ENCODE results near the gene CLEC1B. TPM values are rescaled to one million over a fixed set of nuclear protein-coding genes. Genes with fewer than 3 reads are reported as not detected.
"Not testable (repeated sequence)": the region's sequence is repeated elsewhere in the genome, so short reads cannot be mapped to it uniquely, and the experiment has no call there.

The CLEC1B gene
- total and polyA plus RNA-seq, 8 donors: 0.38 to 2.6 (median 1.7) TPM

DNA sequence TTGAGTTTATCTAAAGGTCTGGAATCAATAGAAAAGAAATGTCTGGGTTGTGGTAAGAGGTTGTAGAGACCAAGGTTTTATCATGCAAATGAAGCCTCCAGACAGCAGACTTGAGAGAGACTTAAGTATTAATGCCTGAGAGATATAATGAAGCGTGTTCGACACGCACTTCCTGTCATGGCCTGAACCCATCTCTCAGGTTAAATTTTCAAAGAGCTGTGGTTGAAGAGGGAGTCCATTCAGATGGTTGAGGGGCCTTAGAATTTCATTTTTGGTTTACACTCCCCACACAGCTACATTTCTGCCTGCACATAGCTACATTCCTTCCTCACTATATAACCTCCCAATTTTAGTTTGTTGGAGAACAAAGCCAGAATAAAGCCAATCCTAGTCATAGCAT is 37.8 kb downstream of the CLEC1B start:
- ATAC-seq: no peak
- Histone ChIP-seq H3K27ac (no peak overlapping the region), H3K27me3 (no peaks in the 10 kb centered on the region), H3K9me3 (no peaks in the 10 kb centered on the region), H3K36me3 (no peaks in the 10 kb centered on the region), H3K4me3 (no peak overlapping the region), H3K4me1 (peaks cover 0 to 10% of the 10 kb centered on the region in 2 donors)
- DNase-seq: no peak
- intact Hi-C loops (cut with DNase I): no loop called here
- TF ChIP-seq, protein P1, sequence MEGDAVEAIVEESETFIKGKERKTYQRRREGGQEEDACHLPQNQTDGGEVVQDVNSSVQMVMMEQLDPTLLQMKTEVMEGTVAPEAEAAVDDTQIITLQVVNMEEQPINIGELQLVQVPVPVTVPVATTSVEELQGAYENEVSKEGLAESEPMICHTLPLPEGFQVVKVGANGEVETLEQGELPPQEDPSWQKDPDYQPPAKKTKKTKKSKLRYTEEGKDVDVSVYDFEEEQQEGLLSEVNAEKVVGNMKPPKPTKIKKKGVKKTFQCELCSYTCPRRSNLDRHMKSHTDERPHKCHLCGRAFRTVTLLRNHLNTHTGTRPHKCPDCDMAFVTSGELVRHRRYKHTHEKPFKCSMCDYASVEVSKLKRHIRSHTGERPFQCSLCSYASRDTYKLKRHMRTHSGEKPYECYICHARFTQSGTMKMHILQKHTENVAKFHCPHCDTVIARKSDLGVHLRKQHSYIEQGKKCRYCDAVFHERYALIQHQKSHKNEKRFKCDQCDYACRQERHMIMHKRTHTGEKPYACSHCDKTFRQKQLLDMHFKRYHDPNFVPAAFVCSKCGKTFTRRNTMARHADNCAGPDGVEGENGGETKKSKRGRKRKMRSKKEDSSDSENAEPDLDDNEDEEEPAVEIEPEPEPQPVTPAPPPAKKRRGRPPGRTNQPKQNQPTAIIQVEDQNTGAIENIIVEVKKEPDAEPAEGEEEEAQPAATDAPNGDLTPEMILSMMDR (IDR thresholded peaks at IDR 0.05): no peak

GRCh38 chr12:9960590-9960989 is 38.3 kb downstream of the CLEC1B start:
- peaks cover 0 to 10% of the 10 kb centered on the region in 2 donors for H3K4me1 ChIP-seq
- TF ChIP-seq, protein P1 (IDR thresholded peaks at IDR 0.05): no peak
- DNase-seq (no peak), ATAC-seq (no peak)
- no peak overlapping the region for H3K27ac ChIP-seq
- H3K9me3 ChIP-seq: no peaks in the 10 kb centered on the region
- intact Hi-C loops (cut with DNase I): no loop called here
- no peaks in the 10 kb centered on the region for H3K36me3 ChIP-seq
- H3K4me3 ChIP-seq: no peak overlapping the region
- no peaks in the 10 kb centered on the region for H3K27me3 ChIP-seq

DNA sequence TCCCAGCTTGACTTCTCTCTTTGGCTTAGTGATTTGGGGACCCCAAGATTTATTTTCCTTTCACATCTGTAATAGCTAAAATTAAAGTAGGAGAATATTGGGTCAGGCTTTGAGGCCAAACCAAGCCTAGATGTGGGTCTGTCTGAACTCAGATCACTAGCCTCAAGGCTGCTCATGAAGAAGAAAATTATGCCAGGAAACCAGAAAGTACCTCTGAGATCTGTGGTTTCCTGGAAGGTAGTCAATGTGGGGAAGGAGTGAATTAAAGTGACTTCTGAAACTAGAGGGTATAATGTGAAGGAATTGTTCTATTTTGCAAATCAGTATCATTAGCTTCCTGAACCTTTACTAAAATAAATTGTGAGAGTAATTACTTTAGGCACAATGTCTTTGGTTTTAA is 41.1 kb downstream of the CLEC1B start:
- H3K9me3 ChIP-seq: no peaks in the 10 kb centered on the region
- H3K4me3 ChIP-seq: no peak overlapping the region
- no peaks in the 10 kb centered on the region for H3K27me3 ChIP-seq
- no peak for ATAC-seq
- H3K27ac ChIP-seq: no peak overlapping the region
- TF ChIP-seq, protein P1 (IDR thresholded peaks at IDR 0.05): no peak
- DNase-seq: no peak
- H3K4me1 ChIP-seq: peaks cover 0 to 10% of the 10 kb centered on the region in 2 donors
- intact Hi-C loops (cut with DNase I): no loop called here
- H3K36me3 ChIP-seq: no peaks in the 10 kb centered on the region

DNA sequence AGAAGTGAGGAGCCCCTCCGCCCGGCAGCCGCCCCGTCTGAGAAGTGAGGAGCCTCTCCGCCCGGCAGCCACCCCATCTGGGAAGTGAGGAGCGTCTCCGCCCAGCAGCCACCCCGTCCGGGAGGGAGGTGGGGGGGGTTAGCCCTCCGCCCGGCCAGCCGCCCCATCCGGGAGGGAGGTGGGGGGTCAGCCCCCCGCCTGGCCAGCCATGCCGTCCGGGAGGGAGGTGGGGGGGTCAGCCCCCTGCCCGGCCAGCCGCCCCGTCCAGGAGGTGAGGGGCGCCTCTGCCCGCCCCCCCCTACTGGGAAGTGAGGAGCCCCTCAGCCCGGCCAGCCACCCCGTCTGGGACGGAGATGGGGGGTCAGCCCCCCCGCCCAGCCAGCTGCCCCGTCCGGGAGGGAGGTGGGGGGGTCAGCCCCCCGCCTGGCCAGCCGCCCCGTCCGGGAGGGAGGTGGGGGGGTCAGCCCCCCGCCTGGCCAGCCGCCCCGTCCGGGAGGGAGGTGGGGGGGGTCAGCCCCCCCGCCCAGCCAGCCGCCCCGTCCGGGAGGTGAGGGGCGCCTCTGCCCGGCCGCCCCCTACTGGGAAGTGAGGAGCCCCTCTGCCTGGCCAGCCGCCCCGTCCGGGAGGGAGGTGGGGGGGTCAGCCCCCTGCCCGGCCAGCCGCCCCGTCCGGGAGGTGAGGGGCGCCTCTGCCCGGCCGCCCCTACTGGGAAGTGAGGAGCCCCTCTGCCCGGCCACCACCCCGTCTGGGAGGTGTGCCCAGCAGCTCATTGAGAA is 45.8 kb downstream of the CLEC1B start:
- H3K4me1 ChIP-seq: peaks cover 0 to 13% of the 10 kb centered on the region in 2 donors
- intact Hi-C loops (cut with DNase I); H3K36me3 ChIP-seq; ATAC-seq; H3K27me3 ChIP-seq; H3K9me3 ChIP-seq; H3K4me3 ChIP-seq; H3K27ac ChIP-seq: not testable (repeated sequence)
- peak in 1 of 4 donors; percentile 79 for DNase-seq

DNA sequence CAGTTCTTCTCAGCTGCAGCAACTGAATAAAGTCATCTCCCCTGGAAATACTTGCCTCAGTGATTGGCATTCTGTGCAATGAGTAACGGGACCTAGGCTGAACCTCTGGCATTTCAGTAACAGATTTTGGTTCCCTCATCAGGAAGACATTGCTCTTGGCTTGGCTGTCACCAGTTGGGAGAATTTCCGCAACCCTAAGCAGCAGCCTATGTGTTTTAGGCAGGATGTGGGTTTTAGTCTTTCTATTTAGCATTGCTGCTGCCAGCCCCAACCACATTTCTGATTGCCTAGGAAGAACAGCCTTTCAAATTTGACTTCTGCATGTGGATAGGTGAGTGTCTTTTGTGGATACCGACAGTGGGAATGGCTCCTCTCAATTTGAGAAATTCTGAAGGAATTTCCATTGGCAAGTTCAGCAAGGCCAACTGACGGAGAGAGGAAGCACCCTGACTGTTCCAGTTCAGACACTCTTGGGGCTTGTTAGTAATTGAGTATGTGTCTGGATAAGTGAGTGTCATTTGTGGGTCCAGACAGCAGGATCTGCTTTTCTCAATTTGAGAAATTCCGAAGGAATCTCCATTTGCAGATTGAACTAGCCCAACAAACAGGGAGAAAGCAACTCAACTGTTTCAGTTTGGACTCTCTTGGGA is 47.8 kb downstream of the CLEC1B start:
- DNase-seq: no peak
- Histone ChIP-seq H3K9me3 (no peaks in the 10 kb centered on the region), H3K27ac (no peak overlapping the region), H3K36me3 (no peaks in the 10 kb centered on the region), H3K4me3 (no peak overlapping the region), H3K4me1 (peaks cover 0 to 10% of the 10 kb centered on the region in 2 donors), H3K27me3 (no peaks in the 10 kb centered on the region)
- TF ChIP-seq, protein P1 (IDR thresholded peaks at IDR 0.05): no peak
- intact Hi-C loops (cut with DNase I): no loop called here
- ATAC-seq: no peak
